ENCODE data around the gene ABHD2.
"Not testable (repeated sequence)": the region's sequence is repeated elsewhere in the genome, so short reads cannot be mapped to it uniquely, and the experiment has no call there.

ABHD2 gene

GRCh38 chr15:89075846-89076245, 12.4 kb upstream of the ABHD2 start:
- DNase-seq, result no peak

DNA sequence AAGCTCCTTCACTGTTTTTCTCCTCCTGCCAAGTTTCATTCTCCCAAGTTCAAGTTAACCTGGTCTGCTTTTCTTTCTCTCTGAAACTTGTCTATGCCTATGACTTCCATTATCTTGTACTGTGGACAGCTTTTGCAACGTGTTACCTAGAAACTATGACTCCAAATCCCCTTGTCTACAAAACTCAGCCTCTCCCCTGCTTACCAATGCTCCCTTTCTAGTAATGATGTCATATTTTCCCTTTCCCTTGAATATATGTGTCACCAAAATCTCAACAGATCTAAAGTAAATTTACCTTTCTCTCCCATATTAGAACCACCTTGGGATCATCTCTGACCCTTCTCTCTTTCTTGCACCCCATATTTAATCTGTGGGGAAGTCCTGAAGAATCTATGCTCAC, 10.5 kb upstream of the ABHD2 start:
- no peak for DNase-seq

- DNase-seq, result no peak
These were observed 9.1 kb upstream of the ABHD2 start for GRCh38 chr15:89078851-89079810.

DNA sequence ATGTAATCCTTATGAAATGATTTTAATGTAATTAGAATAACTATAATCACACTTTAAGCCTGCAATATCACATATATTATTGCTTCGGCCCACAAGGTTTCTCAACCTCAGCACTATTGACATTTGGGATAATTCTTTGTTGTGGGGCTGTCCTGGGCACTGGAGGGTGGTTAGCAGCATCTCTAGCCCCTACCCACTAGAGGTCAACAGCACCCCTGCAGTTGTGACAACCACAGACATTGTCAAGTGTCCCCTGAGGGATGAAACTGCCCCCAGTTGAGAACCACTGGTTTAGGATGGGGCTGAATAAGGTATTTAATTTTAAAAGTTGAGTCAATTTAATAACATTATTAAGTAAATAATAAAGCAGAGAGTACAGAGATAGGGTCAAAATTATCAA, 6.4 kb upstream of the ABHD2 start:
- no peak for DNase-seq

DNA sequence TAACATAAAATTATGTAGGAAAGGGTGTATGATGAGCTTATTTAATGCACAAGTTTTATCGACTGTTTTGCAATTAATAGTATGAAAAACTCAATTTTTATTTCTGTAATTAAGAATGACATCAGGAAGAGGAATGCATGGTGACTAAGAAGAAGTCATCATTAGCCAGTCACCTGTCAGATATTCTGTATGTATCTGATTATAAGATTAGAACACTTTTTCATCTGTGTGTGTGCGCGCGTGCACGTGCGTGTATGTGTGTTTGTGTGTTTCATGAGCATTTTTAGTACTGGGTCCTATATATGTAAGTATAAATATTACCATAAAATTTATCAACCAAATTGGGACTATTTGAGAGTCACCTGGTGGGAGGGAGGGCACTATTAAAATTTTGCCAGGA, 5.0 kb upstream of the ABHD2 start:
- DNase-seq, result no peak

DNA sequence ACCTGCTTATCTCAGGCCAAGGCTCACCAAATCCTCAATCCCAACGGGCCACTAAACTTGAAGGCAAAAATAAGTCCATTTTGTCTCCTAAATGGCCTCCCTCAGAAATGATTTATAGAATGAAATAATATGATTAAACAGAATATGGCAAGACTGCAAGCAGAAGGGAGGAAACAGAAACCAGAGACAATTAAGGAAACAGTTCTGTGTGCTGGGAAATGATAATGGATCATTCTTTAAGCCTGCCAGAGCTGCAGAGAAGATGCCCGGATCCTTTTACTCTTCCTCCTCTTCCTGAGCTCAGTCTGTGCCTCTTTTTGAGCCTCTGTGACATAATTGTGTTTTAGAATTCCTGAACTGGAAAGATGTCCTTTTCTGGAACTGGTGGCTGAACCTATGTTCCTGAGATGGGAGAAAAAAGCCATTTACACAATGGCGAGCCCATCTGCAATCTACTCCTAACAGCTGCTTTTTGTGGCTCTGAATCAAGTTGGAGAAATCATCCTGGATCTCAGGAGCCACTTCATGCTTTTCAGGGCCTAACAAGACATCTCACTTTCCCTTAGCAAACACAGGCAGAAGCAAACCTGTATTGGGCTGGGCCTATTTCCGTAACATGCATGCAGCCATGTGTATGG, 2.8 kb upstream of the ABHD2 start:
- DNase-seq, result no peak

DNA sequence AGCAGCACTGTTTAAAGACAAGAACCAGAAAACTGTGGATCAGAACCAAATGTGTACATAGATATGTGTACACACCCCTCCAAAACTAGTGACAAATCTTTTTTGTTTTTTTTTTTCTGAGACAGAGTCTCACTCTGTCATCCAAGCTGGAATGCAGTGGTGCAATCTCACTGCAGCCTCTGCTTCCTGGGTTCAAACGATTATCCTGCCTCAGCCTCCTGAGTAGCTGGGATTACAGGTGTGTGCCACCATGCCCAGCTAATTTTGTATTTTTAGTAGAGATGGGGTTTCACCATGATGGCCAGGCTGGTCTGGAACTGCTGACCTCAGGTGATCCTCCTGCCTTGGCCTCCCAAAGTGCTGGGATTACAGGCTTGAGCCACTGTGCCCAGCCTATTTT, 2.3 kb upstream of the ABHD2 start:
- not testable (repeated sequence) for DNase-seq

- not testable (repeated sequence) for DNase-seq
These were observed 1.9 kb upstream of the ABHD2 start for GRCh38 chr15:89086390-89086789.

GRCh38 chr15:89087161-89087829, 961 bp upstream of the ABHD2 start:
- no peak for DNase-seq

DNA sequence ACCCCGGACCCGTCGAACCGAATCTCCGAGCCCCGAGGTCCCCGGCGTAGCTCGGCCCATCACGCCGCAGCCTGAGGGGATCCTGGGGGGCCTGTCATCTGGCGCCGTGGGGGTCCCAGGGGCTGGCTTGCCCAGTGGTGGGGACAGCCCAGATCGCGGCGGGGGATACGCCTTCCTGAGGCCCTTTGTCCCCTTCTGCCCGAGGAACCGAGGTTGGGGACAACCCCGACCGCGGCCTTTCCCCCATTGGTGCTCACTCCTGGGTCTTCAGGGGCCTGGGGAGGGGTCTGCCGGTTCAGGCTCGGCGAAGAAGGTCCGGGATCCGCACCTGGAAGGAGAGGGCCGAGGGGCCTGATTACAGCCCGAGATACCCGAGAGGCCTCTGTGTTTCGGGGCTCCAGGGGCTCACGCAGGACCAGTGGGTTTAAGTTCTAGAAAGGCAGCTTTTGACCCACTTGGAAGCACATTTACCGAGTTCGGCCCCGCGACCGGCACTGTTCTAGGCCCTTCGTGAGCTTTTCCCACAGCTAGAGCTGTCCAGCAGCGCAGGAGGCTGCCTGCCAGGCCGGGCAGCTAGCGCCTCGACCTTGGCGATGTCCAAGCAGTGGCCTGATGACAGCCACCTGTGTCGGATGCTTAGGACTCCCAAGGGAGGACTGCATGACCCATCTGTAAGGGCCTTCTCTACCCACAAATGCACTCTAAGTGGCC, 504 bp downstream of the ABHD2 start:
- no peak for DNase-seq

- no peak for DNase-seq
These were observed 1.3 kb downstream of the ABHD2 start for GRCh38 chr15:89089316-89090230.

DNA sequence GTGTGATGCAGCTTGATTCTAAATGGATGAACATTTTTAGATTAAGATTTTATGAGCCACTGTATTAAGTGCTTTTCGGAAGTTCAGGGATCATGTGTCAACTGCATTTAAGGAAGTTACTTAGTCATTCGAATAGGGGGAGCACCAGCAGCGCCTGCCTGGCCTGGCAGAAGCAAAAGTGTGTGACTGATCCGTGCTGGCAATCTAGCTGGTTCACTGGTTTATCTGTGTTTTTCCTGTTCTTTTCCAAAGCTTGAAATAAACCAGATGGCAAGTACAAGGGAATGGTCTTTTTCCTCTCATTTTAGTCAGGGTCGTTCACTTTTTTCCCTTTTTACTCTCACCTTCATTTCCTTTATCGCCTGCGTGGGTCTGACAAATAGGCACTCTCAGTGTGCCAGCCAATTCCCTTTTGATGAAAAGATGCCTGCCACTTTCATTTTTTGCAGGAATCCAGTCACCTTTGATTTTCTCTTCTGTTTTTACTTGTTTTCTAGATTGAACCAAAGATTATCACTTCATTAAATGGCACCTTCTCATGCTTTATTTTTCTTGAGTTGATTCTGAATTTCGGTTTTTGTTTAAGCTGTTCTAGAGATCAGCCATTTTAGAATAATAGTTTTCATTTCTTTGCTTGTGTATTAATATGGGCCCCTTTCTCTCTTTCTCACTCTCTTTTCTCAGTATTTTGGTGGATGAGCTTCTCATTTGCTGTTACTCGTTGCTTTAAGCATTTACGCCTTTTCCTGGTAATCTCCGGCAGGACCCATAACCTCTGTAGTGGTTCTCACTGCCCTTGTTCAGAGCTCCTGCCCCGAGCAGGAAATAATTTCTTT, 2.8 kb downstream of the ABHD2 start:
- peak; percentile 54 for DNase-seq

DNA sequence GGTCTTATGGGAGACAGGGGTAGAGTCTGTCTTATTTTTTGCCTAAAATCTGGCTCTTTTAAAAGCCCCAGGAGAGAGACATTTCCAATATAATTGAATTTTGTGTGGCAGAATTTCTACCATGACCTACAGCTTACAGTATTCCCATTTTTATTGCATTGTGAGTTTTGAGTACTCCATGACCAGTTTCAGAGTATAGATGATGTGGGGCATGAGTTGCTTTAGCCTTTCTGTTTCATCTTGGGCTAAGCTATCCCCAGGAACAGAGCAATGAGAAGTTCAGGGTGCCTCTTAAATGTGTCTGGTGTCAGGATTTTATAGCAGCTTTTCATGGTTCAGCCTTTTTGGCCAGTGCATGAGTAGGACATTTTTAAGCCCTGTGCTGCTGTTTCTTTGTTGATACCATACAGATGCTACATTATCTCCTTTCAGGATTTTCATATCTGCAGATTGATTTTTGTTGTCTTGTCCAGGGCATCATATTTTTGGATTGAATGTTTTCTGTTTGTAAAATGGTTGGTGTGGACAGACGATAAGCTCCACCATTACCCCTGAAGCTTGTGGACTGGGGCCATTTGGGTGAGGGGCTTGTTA, 3.5 kb downstream of the ABHD2 start:
- no peak for DNase-seq

DNA sequence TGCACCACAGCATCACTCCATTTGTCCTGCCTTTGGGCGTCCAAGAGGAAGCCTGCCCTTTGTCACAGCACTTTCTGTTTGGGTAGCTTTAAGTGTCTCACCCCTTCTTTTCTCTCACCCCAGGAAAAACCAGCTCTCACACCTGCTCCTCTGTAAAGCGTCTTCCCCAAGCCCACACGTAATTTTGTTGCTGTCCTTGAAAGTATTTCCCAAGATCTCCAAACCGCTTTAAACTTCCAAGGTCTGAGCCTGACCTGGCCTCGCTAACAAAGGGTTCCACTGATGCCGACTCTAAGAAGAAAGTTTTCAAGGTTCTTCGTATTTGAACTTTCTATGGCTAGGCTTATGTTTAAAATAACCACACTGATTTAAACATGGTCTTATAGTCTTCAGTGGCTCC, 5.3 kb downstream of the ABHD2 start:
- no peak for DNase-seq

GRCh38 chr15:89095073-89095472, 6.8 kb downstream of the ABHD2 start:
- no peak for DNase-seq

DNA sequence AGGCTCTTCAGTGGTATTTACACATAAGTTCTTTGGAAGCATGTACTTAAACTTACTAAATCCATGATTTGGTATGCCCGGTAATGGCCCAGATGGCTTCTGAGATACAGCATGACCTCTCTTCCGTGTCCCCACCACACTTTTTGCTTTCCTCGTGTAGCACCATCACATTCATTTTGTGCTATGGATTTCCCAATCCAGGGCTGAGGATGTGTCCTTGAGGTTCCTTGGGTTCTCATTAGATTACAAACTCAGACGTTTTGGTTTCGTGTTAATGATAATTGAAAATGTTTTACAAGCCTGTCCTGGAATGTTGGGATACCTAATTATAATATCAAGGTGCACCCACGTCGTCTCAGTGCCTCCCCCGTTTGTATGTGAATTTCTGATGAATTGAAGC, 7.3 kb downstream of the ABHD2 start:
- no peak for DNase-seq

DNA sequence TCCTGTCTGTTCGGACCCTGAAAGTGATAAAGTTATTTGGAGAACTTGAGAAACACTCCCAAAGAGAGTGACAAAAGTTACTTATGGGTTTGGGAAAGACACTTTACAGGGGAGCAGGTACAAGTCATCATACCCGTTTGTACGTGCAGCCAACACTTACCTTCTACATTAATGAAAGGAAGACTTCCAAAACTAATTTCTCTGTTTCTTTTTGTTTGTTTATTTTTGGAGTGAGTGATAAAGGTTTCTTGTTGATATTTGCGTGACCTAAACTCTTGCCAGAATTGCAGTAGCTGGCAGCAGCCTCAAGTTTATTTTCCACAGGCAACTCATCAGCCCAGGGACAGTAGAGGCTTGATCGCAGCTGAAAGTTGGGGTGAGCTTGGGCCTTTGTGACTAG, 8.4 kb downstream of the ABHD2 start:
- no peak for DNase-seq

GRCh38 chr15:89097313-89097712, 9.1 kb downstream of the ABHD2 start:
- DNase-seq, result no peak

DNA sequence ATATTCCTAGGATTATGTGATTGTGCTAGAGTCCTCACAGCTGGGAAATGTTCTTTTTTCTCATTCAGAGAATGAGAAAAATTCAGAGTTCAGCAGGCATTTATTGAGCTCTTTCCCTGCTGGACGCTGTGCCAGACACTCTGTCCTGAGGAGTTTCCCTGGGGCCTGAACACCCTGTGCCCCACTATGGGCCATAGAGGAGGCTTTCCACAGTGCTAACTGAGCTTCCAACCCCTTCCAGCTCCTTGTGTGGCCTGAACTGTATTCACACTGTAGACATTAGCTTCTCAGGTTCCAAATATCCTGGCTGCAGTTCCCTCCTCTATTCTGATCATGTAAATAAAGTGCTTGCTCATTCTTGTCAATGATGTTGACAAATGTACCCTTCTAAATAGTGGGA, 10.0 kb downstream of the ABHD2 start:
- DNase-seq, result no peak

DNA sequence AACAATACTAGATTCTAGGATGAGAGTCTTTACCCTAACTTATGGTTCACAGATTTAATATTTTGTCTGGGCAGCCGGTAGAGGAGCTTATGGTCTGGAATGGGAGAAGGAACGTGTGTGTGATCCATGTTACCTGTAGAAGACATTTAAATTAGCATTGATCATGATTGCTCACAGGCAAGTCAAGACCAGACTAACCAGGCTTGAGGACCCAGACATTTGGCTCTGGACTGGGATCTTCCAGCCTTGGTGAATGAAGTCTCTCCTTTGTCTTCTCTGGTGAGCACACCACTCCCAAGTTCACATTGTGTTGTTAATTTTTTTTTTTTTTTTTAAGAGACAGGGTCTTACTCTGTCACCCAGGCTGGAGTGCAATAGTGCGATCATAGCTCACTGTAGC, 11.7 kb downstream of the ABHD2 start:
- DNase-seq, result no peak
